Transverse colon (tissue), 4 donors: ENCODE results near the gene SAMM50.

Source experiments
- EP300 ChIP-seq: sonication (generic); formaldehyde crosslinking; IDR thresholded peaks from one replicate; pipeline ENCODE4 v1.6.1; 2017; ENCODE audit warnings: antibody characterized with exemption, low read depth
- POLR2A ChIP-seq: fragments of 450-650 bp; IDR thresholded peaks from one replicate; pipeline ENCODE4 v1.6.1; 2016; ENCODE audit warnings: antibody characterized with exemption, mild to moderate bottlenecking, moderate library complexity
- POLR2AphosphoS5 ChIP-seq, 3 donors: sonication (generic); formaldehyde crosslinking; IDR thresholded peaks; one replicate each; pipeline ENCODE4 v1.6.1; 2016; ENCODE audit warnings: antibody characterized with exemption in 3 of 3
- TF ChIP-seq, protein P1 (sequence below), 5 experiments: fragments of 200-600 bp in 3 of 5; fragments of 450-650 bp in 2 of 5; sonication (generic) in 3 of 5; IDR thresholded peaks; 1 replicate in 2 of 5; 2 replicates in 3 of 5; pipeline ENCODE4 v1.5.1; 2016 to 2017; ENCODE audit warnings: antibody characterized with exemption in 5 of 5, inconsistent platforms in 3 of 5, mild to moderate bottlenecking in 2 of 5, moderate library complexity in 1 of 5

GRCh38 chr22:43990044-43990443 is 34.8 kb downstream of the SAMM50 start:
- no peak for TF ChIP-seq POLR2A
- no peak for TF ChIP-seq POLR2AphosphoS5 (IDR thresholded peaks at IDR 0.05)
- TF ChIP-seq, protein P1, sequence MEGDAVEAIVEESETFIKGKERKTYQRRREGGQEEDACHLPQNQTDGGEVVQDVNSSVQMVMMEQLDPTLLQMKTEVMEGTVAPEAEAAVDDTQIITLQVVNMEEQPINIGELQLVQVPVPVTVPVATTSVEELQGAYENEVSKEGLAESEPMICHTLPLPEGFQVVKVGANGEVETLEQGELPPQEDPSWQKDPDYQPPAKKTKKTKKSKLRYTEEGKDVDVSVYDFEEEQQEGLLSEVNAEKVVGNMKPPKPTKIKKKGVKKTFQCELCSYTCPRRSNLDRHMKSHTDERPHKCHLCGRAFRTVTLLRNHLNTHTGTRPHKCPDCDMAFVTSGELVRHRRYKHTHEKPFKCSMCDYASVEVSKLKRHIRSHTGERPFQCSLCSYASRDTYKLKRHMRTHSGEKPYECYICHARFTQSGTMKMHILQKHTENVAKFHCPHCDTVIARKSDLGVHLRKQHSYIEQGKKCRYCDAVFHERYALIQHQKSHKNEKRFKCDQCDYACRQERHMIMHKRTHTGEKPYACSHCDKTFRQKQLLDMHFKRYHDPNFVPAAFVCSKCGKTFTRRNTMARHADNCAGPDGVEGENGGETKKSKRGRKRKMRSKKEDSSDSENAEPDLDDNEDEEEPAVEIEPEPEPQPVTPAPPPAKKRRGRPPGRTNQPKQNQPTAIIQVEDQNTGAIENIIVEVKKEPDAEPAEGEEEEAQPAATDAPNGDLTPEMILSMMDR (IDR thresholded peaks at IDR 0.05): no peak
- no peak for TF ChIP-seq EP300
